Lung (tissue), 12 donors: ENCODE results near the gene MITF. TPM values are rescaled to one million over a fixed set of nuclear protein-coding genes. Genes with fewer than 3 reads are reported as not detected.

Experiments
- ATAC-seq: fragments of 200-7000 bp; cut with Tn5 transposase; one replicate; pipeline ENCODE4 v1.9.1; 2020; ENCODE audit warnings: moderate number of reproducible peaks; ENCODE audit not compliant: insufficient read depth, low FRiP score
- DNase-seq, 3 donors: peaks; one replicate each; pipeline ENCODE4 v3.0.0-alpha.2; 2013 to 2017
- H3K27ac ChIP-seq, 2 donors: one replicate each; pipeline ENCODE4 v1.5.1; 2013; ENCODE audit warnings: mild to moderate bottlenecking in 2 of 2, moderate library complexity in 2 of 2, control low read depth in 1 of 2, inconsistent platforms in 1 of 2, low read depth in 1 of 2, low read length in 1 of 2
- H3K27me3 ChIP-seq, 3 donors: one replicate each; pipeline ENCODE4 v1.5.1; 2013; ENCODE audit warnings: low read length in 2 of 3; ENCODE audit not compliant: control insufficient read depth in 3 of 3, insufficient read depth in 3 of 3
- H3K36me3 ChIP-seq, 4 donors: one replicate each; pipeline ENCODE4 v1.5.1; 2013; ENCODE audit warnings: low read length in 4 of 4, mild to moderate bottlenecking in 1 of 4, moderate library complexity in 1 of 4; ENCODE audit not compliant: control insufficient read depth in 4 of 4, insufficient read depth in 4 of 4
- H3K4me1 ChIP-seq, 5 donors: one replicate each; pipeline ENCODE4 v1.5.1; 2013; ENCODE audit warnings: low read length in 5 of 5, mild to moderate bottlenecking in 2 of 5, moderate library complexity in 1 of 5; ENCODE audit not compliant: control insufficient read depth in 5 of 5, insufficient read depth in 5 of 5
- H3K4me3 ChIP-seq: one replicate; pipeline ENCODE4 v1.5.1; 2013; ENCODE audit warnings: mild to moderate bottlenecking, control low read depth, moderate library complexity
- H3K9ac ChIP-seq, 2 donors: one replicate each; pipeline ENCODE4 v1.5.1; 2013; ENCODE audit warnings: low read length in 2 of 2, control low read depth in 1 of 2; ENCODE audit not compliant: insufficient read depth in 1 of 2
- H3K9me3 ChIP-seq, 4 donors: one replicate each; pipeline ENCODE4 v1.5.1; 2013; ENCODE audit warnings: low read length in 3 of 4, mild to moderate bottlenecking in 1 of 4, moderate library complexity in 1 of 4; ENCODE audit not compliant: control insufficient read depth in 4 of 4, insufficient read depth in 3 of 4
- WGBS, 2 donors: extraction: QIAGEN DNeasy Blood & Tissue Kit; methylation state at CpG; one replicate each; pipeline ENCODE4 v1.1.7; 2013; 5-methylcytosine and 5-hydroxymethylcytosine counted together
- polyA plus RNA-seq, 2 donors: library from polyadenylated mRNA; stranded (reverse); fragments of 200-250 nt; gene quantifications; one replicate each; pipeline ENCODE4 v1.2.1, GENCODE V29; 2013
- total RNA-seq, 2 donors: library from RNA; depleted of rRNA in 1 of 2; stranded (reverse); fragments of >200 nt in 1 of 2; gene quantifications; one replicate each; pipeline ENCODE4 v1.2.1, GENCODE V29; 2014 to 2021
- TF ChIP-seq, protein P1 (sequence below): IDR thresholded peaks from 2 replicates; pipeline ENCODE4 v1.5.1; 2012; ENCODE audit warnings: mild to moderate bottlenecking; ENCODE audit errors: control extremely low read depth, extremely low read depth
- donor health status: control.
- donor health status: control.
- donor health status: Bipolar disorder and iron deficiency.
- donor health status: healthy.
- donor health status: DM: yes; HTN: yes; CAD: no.

Gene MITF
- total and polyA plus RNA-seq, 4 donors, result 5.0 to 28.0 (median 12.0) TPM

GRCh38 chr3:69785769-69786320 lies 46.6 kb downstream of the MITF start:
- Histone ChIP-seq H3K9me3 (no peaks in the 10 kb centered on the region), H3K4me3 (no peak overlapping the region), H3K36me3 (no peaks in the 10 kb centered on the region), H3K27ac (peak overlapping the region in 1 of 2 donors; percentile 35), H3K9ac (no peak overlapping the region), H3K4me1 (peaks cover 2 to 42% (median 11%) of the 10 kb centered on the region in 5 donors), H3K27me3 (no peaks in the 10 kb centered on the region)
- peak in 1 of 3 donors; percentile 63 for DNase-seq
- TF ChIP-seq, protein P1, sequence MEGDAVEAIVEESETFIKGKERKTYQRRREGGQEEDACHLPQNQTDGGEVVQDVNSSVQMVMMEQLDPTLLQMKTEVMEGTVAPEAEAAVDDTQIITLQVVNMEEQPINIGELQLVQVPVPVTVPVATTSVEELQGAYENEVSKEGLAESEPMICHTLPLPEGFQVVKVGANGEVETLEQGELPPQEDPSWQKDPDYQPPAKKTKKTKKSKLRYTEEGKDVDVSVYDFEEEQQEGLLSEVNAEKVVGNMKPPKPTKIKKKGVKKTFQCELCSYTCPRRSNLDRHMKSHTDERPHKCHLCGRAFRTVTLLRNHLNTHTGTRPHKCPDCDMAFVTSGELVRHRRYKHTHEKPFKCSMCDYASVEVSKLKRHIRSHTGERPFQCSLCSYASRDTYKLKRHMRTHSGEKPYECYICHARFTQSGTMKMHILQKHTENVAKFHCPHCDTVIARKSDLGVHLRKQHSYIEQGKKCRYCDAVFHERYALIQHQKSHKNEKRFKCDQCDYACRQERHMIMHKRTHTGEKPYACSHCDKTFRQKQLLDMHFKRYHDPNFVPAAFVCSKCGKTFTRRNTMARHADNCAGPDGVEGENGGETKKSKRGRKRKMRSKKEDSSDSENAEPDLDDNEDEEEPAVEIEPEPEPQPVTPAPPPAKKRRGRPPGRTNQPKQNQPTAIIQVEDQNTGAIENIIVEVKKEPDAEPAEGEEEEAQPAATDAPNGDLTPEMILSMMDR, result no peak
- 69 to 79% methylated on average over 3 of the region's 3 CpGs for WGBS, 2 donors
- peak; percentile 23 for ATAC-seq

DNA sequence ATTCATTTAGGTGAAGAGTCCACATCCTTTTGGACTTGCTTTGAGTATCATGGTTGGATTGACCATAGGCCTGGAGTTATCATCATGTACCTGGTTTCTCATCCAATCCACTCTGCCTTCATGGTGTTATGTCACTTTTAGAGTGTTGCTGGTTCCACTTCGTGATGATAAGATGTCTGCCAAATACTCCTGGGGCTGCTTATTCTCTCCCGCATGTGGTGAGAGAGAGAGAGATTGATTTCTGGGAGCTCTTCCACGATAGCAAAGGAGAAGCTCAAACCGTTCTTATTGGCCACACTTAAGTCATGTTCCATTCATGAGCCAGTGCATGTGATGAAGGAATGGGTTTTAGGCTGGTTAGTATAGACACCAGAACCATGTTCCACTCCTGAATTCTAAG lies 47.6 kb downstream of the MITF start:
- H3K9ac ChIP-seq, result no peak overlapping the region
- H3K36me3 ChIP-seq, result no peaks in the 10 kb centered on the region
- peak overlapping the region; percentile 47 to 63 for H3K27ac ChIP-seq
- TF ChIP-seq, protein P1, result no peak
- no peak overlapping the region for H3K4me3 ChIP-seq
- H3K9me3 ChIP-seq, result no peaks in the 10 kb centered on the region
- H3K4me1 ChIP-seq, result peaks cover 2 to 42% (median 16%) of the 10 kb centered on the region in 5 donors
- WGBS, 2 donors, result 84 to 94% methylated on average over 4 of the region's 4 CpGs
- ATAC-seq (no peak), DNase-seq (no peak)
- no peaks in the 10 kb centered on the region for H3K27me3 ChIP-seq

DNA sequence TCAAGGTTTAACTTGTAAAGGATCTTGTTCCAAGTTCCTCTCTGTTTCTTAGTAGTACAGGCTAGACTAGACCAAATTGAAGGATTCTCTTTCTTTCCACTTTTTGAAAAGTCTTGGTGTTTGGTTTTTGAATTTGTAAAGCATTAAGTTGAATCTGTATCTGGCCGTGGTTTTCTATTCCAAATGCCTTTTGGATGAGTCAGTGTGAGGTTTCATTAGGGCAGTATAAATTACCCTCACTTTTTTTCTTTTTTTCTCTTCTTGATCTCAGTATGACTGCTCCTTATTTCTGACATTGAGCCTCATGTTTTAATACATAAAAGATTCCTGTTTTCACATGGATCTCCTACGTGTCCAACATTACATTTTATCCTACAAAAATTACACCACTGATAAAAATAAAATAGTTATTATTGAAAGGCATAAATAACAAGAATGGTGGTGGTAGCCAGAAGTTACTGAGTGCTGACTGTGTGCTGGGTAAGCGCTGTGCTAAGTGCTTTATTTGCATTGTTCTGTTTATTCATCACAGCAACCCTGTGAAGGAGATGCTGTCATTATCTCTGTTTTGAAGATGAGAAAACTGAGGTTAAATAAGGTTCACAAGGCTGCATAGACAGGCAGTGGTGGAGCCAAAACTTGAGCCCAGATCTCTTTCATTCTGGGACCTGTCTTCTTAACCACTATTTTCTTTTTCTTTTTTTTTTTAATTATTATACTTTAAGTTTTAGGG lies 48.3 kb downstream of the MITF start:
- peaks cover 2 to 45% (median 18%) of the 10 kb centered on the region in 5 donors for H3K4me1 ChIP-seq
- no peaks in the 10 kb centered on the region for H3K27me3 ChIP-seq
- DNase-seq, result peak in 1 of 3 donors; percentile 46
- H3K9me3 ChIP-seq, result no peaks in the 10 kb centered on the region
- no peak overlapping the region for H3K9ac ChIP-seq
- H3K27ac ChIP-seq, result peak overlapping the region in 1 of 2 donors; percentile 63
- TF ChIP-seq, protein P1, result no peak
- no peak overlapping the region for H3K4me3 ChIP-seq
- no peaks in the 10 kb centered on the region for H3K36me3 ChIP-seq
- WGBS, 2 donors, result 44 to 79% methylated on average over 3 of the region's 3 CpGs
- no peak for ATAC-seq
